Endometrial microvascular endothelial cells (primary cell): ENCODE data around the gene VPS33B. TPM values are rescaled to one million over a fixed set of nuclear protein-coding genes. Genes with fewer than 3 reads are reported as not detected.
"Not testable (repeated sequence)": the region's sequence is repeated elsewhere in the genome, so short reads cannot be mapped to it uniquely, and the experiment has no call there.

Source experiments
- in situ Hi-C: cut with HindIII; loops from 2 replicates; pipeline ENCODE4 v1.10.0; 2017; ENCODE audit warnings: low sequenced_read_pairs, low pct_unique_long_range_greater_than_20kb; ENCODE audit errors: inconsistent ontology term
- total RNA-seq: library from RNA; depleted of rRNA; stranded (reverse); fragments of >200 nt; gene quantifications from one replicate; pipeline ENCODE4 v1.2.3, GENCODE V29; 2015; ENCODE audit errors: inconsistent ontology term

VPS33B gene
- total RNA-seq, 1 donor from 2014 or later = 17.4 TPM

DNA sequence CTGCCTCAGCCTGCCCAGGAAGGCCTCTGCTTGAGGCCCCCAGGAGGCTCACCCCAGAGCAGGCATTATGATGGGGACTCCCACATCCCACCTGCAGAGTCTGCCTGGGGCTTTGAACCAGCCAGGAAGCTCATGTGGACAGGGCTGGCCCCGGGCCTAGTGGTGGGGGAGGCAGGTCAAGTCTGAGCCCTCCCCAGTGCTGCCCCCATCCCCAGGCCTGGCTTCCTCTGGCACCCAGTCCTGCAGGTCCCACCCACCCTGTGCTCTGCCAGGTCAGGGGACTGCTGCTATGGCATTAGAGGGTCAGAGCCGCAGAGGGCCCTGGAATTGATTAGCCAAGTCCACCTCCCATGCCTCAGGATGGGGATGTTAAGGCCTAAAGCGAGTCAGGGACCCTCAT lies 17.6 kb upstream of the VPS33B start:
- in situ Hi-C loops = no loop called here

DNA sequence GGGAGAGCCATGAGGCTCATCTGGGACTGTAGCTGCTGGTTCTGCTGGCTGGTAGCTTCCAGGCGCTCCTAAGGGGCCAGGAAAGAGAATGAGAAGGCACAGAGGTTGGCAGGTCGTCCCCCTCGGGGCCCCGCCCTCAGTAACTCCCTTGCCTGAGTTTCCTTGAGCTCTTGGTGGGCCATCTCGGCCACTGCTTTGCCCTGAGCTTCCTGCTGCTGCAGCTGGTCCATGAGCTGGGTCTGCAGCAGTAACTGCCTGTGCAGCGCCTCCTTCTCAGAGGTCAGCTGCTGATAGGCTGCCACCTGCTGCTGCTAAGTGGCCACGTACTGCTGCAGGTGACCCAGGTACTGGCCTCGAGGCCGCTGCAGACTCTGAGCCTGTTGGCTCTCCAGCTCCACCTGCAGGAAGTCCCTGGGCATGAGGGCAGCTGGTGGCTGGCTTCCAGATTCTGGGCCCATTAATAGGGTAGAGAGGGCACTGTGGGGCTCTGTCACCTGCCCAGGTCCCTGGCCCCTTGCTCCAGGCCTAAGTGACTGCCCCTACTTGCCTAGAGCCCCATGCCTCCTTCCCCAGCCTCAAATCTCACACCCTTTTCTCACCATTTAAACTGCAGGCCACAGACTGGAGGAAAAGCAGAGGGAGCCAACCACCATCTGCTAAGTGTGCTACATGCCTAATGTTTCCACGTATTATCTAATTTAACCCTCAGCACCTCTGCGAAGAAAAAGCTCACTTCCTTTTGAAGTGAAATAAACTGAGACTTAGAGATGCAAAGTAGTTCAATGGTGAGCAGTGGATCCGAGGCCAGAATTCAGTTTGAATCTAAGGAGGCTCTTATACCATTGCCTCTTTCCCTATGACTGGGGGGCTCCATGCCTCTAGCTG lies 10.8 kb upstream of the VPS33B start:
- in situ Hi-C loops = no loop called here

DNA sequence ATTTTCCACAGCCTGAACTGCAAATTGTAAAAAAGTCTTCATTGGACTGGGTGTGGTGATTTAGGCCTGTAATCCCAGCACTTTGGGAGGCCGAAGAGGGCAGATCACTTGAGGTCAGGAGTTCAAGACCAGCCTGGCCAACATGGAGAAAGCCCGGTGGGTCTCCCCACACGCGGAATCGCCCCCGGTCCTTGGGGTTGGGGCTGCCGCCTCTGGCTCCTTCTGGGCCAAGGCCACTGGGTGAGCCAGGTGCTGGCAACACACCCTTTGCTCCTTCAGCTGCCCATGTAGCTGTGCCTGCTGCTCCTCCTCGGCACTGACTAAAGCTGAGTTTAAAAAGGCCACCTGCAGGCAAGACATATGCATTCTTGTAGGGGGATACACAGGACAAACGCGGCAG lies 9.4 kb upstream of the VPS33B start:
- in situ Hi-C loops = no loop called here

DNA sequence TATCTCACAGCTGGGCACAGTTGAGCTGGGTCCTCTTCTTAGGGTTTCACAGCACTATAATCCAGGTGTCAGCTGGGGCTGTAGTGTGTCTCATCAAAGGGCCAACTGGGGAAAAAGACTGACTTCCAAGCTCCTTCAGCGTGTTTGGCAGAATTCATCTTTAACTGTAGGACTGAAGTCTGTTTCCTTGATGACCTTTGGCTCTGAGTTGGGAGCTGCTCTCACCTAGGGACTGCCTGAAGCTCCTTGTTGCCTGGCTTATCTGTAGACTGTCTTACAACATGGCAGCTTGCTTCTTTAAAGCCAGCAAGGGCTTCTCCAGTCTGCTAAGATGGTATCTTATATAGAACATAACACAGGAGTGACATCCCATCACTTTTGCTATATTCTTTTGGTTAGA lies 5.3 kb upstream of the VPS33B start:
- in situ Hi-C loops = no loop called here

DNA sequence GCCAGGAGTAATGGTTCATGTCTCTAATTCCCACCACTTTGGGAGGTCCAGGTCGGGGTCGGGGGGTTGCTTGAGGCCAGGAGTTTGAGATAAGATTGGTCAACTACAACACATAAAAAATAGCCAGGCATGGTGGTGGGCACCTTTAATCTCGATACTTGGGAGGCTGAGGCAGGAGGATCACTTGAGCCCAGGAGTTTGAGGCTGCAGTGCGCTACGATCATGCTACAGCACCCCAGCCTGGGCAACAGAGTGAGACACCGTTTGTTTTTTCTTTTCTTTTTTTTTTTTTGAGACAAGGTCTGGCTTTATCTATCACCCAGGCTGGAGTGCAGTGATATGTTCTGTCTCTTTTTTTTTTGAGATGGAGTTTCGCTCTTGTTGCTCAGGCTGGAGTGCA lies 1.3 kb upstream of the VPS33B start:
- in situ Hi-C loops = no loop called here

DNA sequence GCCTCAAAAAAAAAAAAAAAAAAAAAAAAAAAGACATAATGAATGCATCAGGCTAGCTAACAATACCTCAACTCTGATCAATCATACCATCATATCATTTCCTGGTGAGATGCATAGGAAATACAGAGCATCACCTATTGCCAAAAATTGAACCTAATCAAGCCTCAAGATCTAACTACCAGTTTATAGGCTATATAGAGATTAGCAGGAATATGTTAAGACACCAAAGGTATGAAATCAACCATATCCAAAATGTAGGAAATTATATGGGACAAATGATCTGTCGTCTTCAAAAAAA lies 387 bp upstream of the VPS33B start:
- in situ Hi-C loops = no loop called here

DNA sequence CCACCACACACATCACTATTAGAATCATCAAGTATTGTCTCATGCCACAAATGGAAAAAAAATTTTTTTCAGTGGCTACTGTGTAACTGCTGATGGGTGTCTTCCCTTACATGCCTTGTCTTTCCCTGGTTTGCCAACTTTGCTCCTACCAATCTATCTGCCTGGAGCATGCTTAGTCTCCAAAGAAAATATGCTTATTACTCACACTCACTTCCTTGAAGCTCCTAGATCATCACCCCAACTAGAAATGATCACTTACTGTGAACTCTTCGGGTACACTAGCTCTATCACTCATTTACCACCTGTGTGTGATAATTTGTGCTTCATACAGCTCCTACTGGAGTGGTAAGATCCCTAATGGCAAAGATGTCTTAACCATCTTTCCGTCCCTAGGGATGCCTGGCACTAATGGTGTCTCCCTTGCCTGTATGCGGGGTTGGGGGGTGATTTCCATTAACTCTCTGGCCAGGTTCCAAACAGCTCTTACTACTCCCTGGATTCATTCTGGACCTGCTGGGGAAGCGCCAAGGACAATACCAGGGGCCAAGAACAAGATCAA lies 799 bp downstream of the VPS33B start:
- in situ Hi-C loops = no loop called here

DNA sequence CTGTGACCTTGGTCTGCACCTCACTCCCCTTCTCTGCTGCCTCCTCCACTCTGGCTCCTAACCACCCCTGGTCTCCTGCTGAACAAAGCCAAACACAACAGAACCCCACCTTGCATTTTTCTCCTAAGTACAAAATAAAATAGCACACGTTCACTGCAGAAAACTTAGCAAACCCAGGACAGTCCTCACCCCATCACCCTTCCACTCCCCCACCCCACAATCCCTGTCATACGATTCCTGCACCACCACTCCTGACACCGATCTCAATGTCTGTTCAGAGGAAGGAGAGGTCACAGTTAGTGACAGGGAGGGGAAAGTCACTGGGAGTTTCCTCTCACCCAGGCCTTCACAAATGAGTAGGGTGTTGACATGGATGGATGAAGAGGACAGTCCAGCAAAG lies 4.2 kb downstream of the VPS33B start:
- in situ Hi-C loops = no loop called here

DNA sequence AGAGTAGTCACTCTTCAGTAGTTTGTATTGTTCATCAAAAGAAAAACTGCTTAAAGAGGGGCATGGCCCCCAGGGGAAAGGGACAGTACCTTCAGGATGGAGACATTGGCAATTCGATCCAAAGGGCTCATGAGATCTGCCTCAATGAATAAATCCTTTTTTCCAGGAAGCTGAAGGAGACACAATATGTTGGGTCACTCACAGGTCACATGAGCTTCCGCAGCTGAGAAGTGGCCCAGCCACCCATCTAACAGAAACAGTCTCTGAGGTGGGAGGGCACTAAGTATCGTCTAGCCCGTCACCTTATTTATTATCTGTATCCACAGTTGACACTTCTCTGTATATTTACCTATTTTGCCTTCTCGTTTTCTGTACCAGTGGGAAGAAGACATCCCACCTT lies 4.7 kb downstream of the VPS33B start:
- in situ Hi-C loops = no loop called here

DNA sequence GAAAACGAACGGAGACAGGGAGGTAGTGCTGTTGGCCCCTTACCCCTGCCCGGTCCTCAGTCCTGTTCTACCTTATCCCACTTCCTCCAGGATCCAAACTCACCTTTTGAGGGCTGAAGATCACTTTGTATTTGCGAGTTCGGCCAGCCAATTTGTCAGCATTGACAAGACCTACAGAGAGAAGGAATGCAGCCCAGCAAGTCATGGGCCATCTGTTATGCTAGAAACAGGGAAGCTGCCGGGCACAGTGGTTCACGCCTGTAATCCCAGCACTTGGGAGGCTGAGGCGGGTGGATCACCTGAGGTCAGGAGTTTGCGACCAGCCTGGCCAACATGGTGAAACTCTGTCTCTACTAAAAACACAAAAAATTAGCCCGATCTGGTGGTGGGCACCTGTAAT lies 8.7 kb downstream of the VPS33B start:
- in situ Hi-C loops = not testable (repeated sequence)

DNA sequence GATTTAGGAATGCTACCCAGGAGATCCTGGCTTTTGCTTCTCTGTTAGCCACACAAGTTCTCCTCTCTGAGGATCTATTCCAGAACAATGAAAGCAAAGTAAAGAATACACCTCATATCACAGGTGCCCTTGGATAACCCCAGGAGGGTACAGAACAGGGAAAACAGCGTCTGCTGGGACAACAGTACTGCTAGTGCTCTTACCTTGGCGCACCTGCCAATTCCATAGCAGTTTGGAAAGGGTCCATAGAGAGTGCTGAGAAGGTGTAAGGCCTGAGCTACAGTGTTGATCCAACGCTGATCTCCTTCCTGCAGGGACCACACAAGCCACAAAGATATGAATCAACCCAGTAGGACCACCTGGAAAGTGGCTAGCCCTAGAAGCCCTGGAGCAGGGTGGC lies 15.1 kb downstream of the VPS33B start:
- in situ Hi-C loops = no loop called here

DNA sequence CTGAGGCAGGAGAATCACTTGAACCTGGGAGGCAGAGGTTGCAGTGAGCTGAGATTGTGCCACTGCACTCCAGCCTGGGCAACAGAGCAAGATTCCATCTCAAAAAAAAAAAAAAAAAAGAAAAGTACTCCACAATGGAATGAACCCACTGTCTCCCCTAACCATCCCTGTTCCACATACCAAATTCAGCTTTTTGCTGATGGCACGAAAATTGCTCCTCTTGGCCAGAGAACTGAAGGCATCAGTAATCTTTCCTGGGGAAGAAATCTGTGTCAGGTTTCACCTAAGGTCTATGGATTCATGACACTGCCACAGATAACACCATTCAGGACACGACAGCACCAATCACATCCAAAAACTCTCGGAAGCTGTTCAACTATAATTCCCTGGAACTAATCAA lies 21.2 kb downstream of the VPS33B start:
- in situ Hi-C loops = no loop called here

DNA sequence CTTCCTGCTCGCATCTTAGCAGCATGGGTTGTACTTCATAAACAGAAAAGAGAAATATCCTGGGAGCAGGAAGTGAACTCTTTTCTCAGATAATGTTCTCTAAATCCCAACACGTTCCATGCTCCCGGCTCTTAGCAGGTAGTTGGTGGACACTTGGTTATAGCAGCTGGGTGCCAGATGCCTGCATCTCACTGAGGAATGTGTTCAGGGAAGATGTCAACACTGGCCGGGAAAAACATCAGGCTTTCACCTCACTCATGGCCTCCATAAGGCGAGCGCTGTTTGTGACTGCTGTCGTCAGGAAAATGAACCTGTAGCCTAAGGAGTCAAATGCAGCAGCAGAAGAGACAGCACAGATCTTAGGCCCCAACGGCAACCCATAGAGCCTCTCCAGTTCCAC lies 23.7 kb downstream of the VPS33B start:
- in situ Hi-C loops = no loop called here

DNA sequence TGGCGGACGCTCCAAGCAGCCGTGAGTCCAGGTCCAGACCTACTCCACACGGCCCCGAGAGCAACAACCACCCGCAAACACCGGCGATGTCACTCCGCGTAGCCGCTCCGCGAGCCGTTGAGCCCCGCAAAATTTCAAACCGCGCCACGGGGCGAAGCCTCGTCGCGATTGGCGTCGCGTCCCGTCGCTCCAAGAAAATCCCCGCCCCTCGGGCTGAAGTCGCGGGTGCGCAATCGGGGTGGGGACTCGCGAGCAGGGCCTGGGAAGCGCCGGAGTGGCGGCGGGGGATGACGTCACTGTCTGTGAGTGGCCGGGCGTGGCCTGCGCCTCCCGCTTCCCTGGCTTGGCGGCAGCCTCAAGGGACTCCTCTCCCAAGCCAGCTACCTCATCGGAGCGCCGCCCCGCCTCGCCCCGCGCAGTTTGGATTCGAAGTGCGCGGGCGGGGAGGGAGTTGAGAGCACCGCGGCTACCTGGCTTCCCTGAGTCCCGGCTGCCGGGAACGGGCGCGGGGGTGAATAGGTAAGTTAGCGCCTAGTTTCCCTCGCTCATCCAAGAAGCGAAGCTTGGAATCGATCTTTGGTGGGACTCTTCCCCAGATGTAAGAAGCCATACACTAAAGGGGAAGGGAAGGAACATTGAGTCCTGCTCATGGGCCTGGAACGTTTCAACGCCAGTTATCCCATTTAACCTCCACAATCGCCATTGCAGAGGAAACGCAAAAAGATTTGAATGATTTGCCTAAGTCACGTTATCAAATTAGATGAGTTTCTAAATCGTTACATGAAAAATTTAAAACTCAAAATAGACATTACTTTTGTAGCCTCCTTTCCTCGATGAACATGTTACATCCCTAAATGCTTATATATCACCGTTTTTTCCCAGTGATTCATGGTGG lies 27.7 kb downstream of the VPS33B start, which contains the start of gene PRC1:
Gene PRC1 (minus strand): TSS at position 119 of the 895 bp plus-strand sequence. CDS start 118 bp downstream, at position 1.
- in situ Hi-C loops = no loop called here

DNA sequence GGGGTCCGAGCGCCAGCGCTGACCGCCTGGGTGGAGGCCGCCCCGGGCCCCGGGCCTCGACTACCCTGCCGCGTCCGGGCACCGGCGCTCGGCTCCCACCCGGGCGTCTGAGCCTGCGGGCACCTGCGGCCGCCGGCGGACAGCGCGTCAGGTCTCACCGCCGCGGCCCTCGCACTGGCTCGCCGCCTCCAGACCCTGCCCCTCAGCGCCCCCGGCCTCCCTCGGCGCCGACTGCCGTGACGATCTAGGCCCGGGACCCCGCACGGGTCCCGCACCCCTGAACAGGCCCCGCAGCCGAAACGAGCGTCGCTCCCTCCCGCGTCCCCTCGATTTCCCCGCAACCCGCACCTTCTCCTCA lies 28.4 kb downstream of the VPS33B start:
- in situ Hi-C loops = no loop called here

DNA sequence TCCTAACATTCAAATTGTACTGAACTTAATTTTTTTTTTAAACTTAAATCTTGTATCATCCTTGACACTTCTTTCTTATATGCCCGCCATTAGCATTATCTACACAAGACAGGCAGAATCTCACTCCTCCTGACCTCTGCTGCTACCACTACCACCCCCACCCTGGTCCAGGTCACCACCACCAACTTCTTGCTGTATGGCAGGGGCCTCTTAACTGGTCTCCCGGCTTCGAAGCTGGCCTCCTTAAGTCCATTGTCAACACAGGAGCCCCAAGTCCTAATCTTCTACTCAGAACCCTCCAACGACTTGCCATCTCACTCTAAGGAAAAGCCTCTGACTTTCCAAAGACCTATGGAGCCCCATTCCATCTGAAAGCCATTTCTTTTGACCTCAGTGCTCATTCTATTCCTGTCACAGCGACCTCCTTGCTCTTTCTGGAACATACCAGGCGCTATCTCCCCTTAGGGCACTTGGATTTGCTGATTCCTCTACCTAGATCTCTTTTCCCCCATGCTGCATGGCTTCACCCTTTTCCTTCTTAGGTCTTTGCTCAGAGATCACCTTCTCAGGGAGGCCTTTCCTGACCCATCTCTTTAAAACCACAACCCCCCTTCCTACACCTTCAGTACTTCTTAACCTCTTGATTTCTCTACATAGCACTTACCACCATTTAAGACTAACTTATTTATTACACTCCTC lies 30.7 kb downstream of the VPS33B start:
- in situ Hi-C loops = no loop called here

DNA sequence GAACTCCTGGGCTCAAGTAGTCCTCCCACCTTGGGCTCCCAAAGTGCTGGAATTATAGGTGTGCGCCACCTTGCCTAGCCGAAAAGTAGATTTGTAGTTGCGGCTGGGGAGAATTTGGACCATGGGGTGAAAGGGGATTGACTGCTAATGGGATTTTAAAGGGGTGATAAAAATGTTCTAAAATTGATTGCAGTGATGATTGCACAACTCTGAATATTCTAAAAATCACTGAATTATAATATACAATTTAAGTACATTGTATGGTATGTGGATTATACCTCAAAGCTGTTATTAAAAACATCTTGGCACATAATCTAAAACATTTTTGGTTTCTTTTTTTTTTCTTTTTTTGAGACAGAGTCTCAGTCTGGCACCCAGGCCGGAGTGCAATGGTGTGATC lies 31.9 kb downstream of the VPS33B start:
- in situ Hi-C loops = no loop called here

DNA sequence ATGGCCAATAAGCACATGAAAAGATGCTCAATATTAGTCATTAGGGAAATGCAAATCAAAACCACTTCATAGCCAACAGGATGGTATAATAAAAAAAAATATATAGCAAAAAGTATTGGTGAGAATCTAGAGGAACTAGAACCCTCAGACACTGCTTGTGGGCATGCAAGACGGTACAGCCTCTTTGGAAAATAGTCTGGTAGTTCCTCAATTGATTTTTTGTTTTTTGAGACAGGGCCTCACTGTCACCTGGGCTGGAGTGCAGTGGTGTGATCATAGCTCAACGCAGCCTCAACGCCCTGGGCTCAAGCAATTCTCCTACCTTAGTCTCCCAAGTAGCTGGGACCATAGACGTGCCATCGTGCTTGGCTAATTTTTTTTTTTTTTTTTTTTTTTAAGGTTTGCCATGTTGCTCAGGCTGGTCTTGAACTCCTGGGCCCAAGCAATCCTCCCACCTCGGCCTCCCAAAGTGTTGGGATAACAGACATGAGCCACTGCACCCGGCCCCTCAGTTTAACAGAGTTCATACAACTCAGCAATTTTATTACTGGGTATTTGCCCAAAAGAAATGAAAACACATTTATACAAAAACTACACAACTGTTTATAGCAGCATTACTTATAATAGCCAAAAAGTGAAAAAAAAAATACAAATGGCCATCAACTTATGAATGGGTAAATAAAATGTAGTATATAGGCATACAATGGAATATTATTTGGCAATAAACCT lies 33.2 kb downstream of the VPS33B start:
- in situ Hi-C loops = no loop called here

DNA sequence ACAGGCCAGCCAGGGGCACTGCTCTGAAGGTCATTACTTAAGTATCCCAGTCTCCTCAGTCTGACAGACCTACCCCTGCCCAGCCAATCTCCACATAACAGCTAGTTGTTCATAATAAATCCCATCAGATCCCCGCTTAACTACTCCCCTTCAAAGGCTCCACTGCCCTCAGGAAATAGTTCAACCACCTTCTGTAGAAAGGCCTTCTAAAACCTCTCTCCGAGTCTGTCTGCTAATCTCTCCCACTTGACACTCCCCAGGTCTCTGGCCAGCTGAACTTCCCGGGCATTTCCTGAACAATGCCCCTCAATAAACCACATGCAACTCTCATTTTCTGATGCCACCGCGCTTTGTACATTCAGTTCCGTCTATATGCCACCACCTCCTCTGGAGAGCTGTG lies 34.1 kb downstream of the VPS33B start:
- in situ Hi-C loops = no loop called here
